Esophagus mucosa (tissue), 1 donor: ENCODE results near the gene ST3GAL4. TPM values are rescaled to one million over a fixed set of nuclear protein-coding genes. Genes with fewer than 3 reads are reported as not detected.
"Not testable (repeated sequence)": the region's sequence is repeated elsewhere in the genome, so short reads cannot be mapped to it uniquely, and the experiment has no call there.

Experiments
- ATAC-seq: fragments of 200-7000 bp; cut with Tn5 transposase; one replicate; pipeline ENCODE4 v1.9.1; 2020
- total RNA-seq: library from RNA; stranded (reverse); gene quantifications from one replicate; pipeline ENCODE4 v1.2.4, GENCODE V29; 2023
- donor health status: DM: yes; HTN: yes; CAD: no.

Gene ST3GAL4
- total RNA-seq, 1 donor from 2014 or later: 54.2 TPM

GRCh38 chr11:126366064-126366822 lies 10.8 kb downstream of the ST3GAL4 start:
- ATAC-seq: peak; percentile 31

- peak; percentile 86 for ATAC-seq
Observed at GRCh38 chr11:126366823-126367654, 11.6 kb downstream of the ST3GAL4 start.

- ATAC-seq: not testable (repeated sequence)
Observed at GRCh38 chr11:126367806-126368205, 12.3 kb downstream of the ST3GAL4 start.

- peak; percentile 29 for ATAC-seq
Observed at GRCh38 chr11:126368336-126369119, 13.0 kb downstream of the ST3GAL4 start.

- ATAC-seq: no peak
Observed at GRCh38 chr11:126370016-126370415, 14.5 kb downstream of the ST3GAL4 start.

- no peak for ATAC-seq
Observed at GRCh38 chr11:126371595-126371994, 16.1 kb downstream of the ST3GAL4 start.

- peak; percentile 87 for ATAC-seq
Observed at GRCh38 chr11:126373389-126374066, 18.0 kb downstream of the ST3GAL4 start.

- peak; percentile 24 for ATAC-seq
Observed at GRCh38 chr11:126374562-126375300, 19.2 kb downstream of the ST3GAL4 start.

GRCh38 chr11:126375726-126376125 lies 20.2 kb downstream of the ST3GAL4 start:
- ATAC-seq: peak; percentile 36

- ATAC-seq: no peak
Observed at GRCh38 chr11:126378763-126379162, 23.3 kb downstream of the ST3GAL4 start.

GRCh38 chr11:126380909-126381308 lies 25.4 kb downstream of the ST3GAL4 start:
- no peak for ATAC-seq

GRCh38 chr11:126381960-126382359 lies 26.5 kb downstream of the ST3GAL4 start:
- not testable (repeated sequence) for ATAC-seq

GRCh38 chr11:126382641-126383040 lies 27.2 kb downstream of the ST3GAL4 start:
- ATAC-seq: peak; percentile 33

- no peak for ATAC-seq
Observed at GRCh38 chr11:126383339-126384335, 28.2 kb downstream of the ST3GAL4 start.

- ATAC-seq: peak; percentile 68
Observed at GRCh38 chr11:126384449-126385070, 29.1 kb downstream of the ST3GAL4 start.

- ATAC-seq: no peak
Observed at GRCh38 chr11:126385991-126386728, 30.7 kb downstream of the ST3GAL4 start.

- peak; percentile 85 for ATAC-seq
Observed at GRCh38 chr11:126386729-126387071, 31.2 kb downstream of the ST3GAL4 start.

GRCh38 chr11:126387857-126388256 lies 32.4 kb downstream of the ST3GAL4 start:
- no peak for ATAC-seq

- ATAC-seq: no peak
Observed at GRCh38 chr11:126390272-126390867, 34.9 kb downstream of the ST3GAL4 start.
